Endodermal cell (in vitro differentiated cells): ENCODE results near the gene ST7. TPM values are rescaled to one million over a fixed set of nuclear protein-coding genes. Genes with fewer than 3 reads are reported as not detected.

Experiments used
- DNase-seq: peaks from one replicate; pipeline ENCODE4 v3.0.0-alpha.2; 2017
- H3K27ac ChIP-seq: 2 replicates; pipeline ENCODE4 v1.5.1; 2013; ENCODE audit warnings: mild to moderate bottlenecking, low read depth, low read length, moderate library complexity
- H3K27me3 ChIP-seq: 2 replicates; pipeline ENCODE4 v1.6.1; 2013; ENCODE audit warnings: mild to moderate bottlenecking, low read length, moderate library complexity; ENCODE audit not compliant: insufficient read depth, control insufficient read depth, poor library complexity, severe bottlenecking
- H3K36me3 ChIP-seq: 2 replicates; pipeline ENCODE4 v1.7.0; 2013; ENCODE audit warnings: mild to moderate bottlenecking, low read length, moderate library complexity; ENCODE audit not compliant: control insufficient read depth, insufficient read depth
- H3K4me1 ChIP-seq: one replicate; pipeline ENCODE4 v1.7.0; 2013; ENCODE audit warnings: low read length; ENCODE audit not compliant: control insufficient read depth, insufficient read depth
- H3K4me3 ChIP-seq: 2 replicates; pipeline ENCODE4 v1.5.1; 2013; ENCODE audit warnings: mild to moderate bottlenecking, low read length, moderate library complexity
- H3K9ac ChIP-seq: 2 replicates; pipeline ENCODE4 v1.6.1; 2013; ENCODE audit warnings: mild to moderate bottlenecking, low read length, moderate library complexity; ENCODE audit not compliant: poor library complexity, severe bottlenecking; ENCODE audit errors: extremely low read depth
- H3K9me3 ChIP-seq: 2 replicates; pipeline ENCODE4 v1.6.1; 2013; ENCODE audit warnings: mild to moderate bottlenecking, low read length, moderate library complexity; ENCODE audit not compliant: control insufficient read depth
- H3K27ac Mint-ChIP-seq: 2 replicates; pipeline ENCODE4 v1.8.0; 2020; ENCODE audit warnings: mixed read lengths
- H3K27me3 Mint-ChIP-seq: 2 replicates; pipeline ENCODE4 v1.8.0; 2021; ENCODE audit warnings: mild to moderate bottlenecking, mixed read lengths; ENCODE audit not compliant: insufficient read depth
- H3K36me3 Mint-ChIP-seq: 2 replicates; pipeline ENCODE4 v1.8.0; 2020; ENCODE audit warnings: low read depth, mixed read lengths
- H3K4me1 Mint-ChIP-seq: 2 replicates; pipeline ENCODE4 v1.8.0; 2020; ENCODE audit warnings: mixed read lengths
- H3K4me3 Mint-ChIP-seq: 2 replicates; pipeline ENCODE4 v1.8.0; 2020; ENCODE audit warnings: mild to moderate bottlenecking, moderate library complexity, mixed read lengths
- H3K9me3 Mint-ChIP-seq: 2 replicates; pipeline ENCODE4 v1.8.0; 2020; ENCODE audit warnings: mild to moderate bottlenecking, mixed read lengths
- WGBS, 2 experiments: methylation state at CpG; one replicate each; pipeline versions ENCODE4 v1.1.5 to v1.1.7; 2013; ENCODE audit warnings: missing lambda C conversion rate in 2 of 2, mixed read lengths in 1 of 2; ENCODE audit not compliant: insufficient coverage in 1 of 2, insufficient read length in 1 of 2; 5-methylcytosine and 5-hydroxymethylcytosine counted together
- total RNA-seq, 2 donors: library from RNA; stranded (reverse); fragmentation: NEBNext Ultra II Directional in 1 of 2; extraction: Animal tissue kit (Norgen Biotek cat#: 25700) in 1 of 2; gene quantifications; 2 replicates in 1 of 2; 3 replicates in 1 of 2; pipeline ENCODE4 v1.2.1, GENCODE V29; 2021
- TF ChIP-seq, protein P1 (sequence below): fragments of 200-600 bp; sonication (generic); conservative IDR thresholded peaks from 2 replicates; pipeline ENCODE4 v1.5.0; 2021; ENCODE audit warnings: antibody characterized with exemption, mild to moderate bottlenecking

Gene ST7
- total RNA-seq, 2 donors from 2014 or later, result 6.4 to 8.9 TPM

DNA sequence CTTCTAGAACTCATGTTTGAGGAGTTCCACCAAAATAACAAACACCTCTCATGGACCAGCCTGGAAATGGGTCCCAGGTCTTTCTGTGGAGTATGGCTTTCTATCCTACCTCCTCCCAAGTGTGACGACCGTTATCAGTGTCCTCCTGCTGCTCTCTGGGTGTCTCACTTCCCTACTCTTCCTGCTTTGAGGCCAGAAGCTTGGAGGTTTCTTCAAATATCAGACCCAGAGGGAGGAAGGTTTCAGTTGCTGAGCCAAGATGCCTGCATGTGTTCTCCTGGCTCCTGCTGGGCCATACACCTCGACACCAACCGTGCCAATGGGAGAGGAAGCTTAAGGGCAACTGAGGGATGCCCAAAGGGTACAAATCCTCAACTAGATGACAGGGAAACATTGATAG lies 255.0 kb downstream of the ST7 start:
- 87 to 93% methylated on average over 3 to 4 of the region's 4 CpGs for WGBS, 2 experiments
- TF ChIP-seq, protein P1, sequence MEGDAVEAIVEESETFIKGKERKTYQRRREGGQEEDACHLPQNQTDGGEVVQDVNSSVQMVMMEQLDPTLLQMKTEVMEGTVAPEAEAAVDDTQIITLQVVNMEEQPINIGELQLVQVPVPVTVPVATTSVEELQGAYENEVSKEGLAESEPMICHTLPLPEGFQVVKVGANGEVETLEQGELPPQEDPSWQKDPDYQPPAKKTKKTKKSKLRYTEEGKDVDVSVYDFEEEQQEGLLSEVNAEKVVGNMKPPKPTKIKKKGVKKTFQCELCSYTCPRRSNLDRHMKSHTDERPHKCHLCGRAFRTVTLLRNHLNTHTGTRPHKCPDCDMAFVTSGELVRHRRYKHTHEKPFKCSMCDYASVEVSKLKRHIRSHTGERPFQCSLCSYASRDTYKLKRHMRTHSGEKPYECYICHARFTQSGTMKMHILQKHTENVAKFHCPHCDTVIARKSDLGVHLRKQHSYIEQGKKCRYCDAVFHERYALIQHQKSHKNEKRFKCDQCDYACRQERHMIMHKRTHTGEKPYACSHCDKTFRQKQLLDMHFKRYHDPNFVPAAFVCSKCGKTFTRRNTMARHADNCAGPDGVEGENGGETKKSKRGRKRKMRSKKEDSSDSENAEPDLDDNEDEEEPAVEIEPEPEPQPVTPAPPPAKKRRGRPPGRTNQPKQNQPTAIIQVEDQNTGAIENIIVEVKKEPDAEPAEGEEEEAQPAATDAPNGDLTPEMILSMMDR, result no peak
- DNase-seq, result no peak
- Mint-ChIP-seq H3K4me1 (peaks cover 10% of the 10 kb centered on the region), H3K4me3 (no peak overlapping the region), H3K27me3 (no peaks in the 10 kb centered on the region), H3K27ac (no peak overlapping the region), H3K9me3 (no peaks in the 10 kb centered on the region), H3K36me3 (no peaks in the 10 kb centered on the region)
- Histone ChIP-seq H3K4me3 (no peak overlapping the region), H3K27me3 (no peaks in the 10 kb centered on the region), H3K9me3 (no peaks in the 10 kb centered on the region), H3K27ac (no peak overlapping the region), H3K9ac (no peak overlapping the region), H3K36me3 (no peaks in the 10 kb centered on the region), H3K4me1 (no peaks in the 10 kb centered on the region)

DNA sequence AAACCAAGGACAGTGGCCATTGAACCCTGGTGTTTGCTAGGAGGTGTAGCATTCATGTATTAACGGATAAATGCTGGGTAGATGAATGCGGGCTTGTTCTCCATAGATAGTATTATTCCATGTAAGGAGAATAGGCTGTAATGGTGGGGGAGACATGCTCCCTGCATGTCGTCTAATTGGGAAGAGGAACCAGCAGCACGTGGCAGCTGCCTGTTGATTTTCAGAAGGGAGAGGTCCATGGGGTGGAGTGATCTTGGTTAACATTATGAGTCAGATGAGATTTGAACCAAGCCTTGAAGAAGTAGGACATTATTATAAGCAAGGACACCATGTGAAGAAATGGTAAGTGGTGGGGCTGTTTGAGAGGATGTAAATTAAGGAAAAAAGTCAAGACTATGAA lies 257.1 kb downstream of the ST7 start:
- H3K4me1 ChIP-seq, result no peaks in the 10 kb centered on the region
- no peak overlapping the region for H3K4me3 Mint-ChIP-seq
- no peaks in the 10 kb centered on the region for H3K9me3 Mint-ChIP-seq
- no peak overlapping the region for H3K9ac ChIP-seq
- no peak overlapping the region for H3K27ac ChIP-seq
- no peak overlapping the region for H3K4me3 ChIP-seq
- TF ChIP-seq, protein P1, result no peak
- no peak for DNase-seq
- H3K27me3 Mint-ChIP-seq, result no peaks in the 10 kb centered on the region
- WGBS, 2 experiments, result 90 to 100% methylated on average over 4 of the region's 4 CpGs
- H3K4me1 Mint-ChIP-seq, result peaks cover 10% of the 10 kb centered on the region
- no peaks in the 10 kb centered on the region for H3K36me3 Mint-ChIP-seq
- no peaks in the 10 kb centered on the region for H3K36me3 ChIP-seq
- no peak overlapping the region for H3K27ac Mint-ChIP-seq
- H3K9me3 ChIP-seq, result no peaks in the 10 kb centered on the region
- H3K27me3 ChIP-seq, result no peaks in the 10 kb centered on the region

DNA sequence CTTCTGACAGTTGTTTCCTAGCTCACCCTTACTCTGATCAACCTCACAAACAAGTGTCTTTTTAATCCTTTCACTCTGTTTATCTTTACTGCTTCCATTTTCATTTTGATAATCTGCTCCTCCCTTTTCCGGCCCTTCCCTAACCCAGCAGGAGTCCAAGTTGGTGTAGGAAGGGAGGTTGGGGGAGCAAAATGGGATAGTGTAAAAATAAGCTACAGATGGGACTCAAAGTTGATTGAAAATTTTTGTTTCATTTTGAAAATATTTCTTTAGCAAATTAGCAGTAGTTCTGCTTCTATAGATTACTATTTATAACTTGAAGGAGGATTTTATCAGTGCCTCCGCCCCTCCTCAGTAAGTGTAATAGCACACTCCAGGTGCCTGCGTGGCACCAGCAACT lies 257.6 kb downstream of the ST7 start:
- no peaks in the 10 kb centered on the region for H3K4me1 ChIP-seq
- no peak for DNase-seq
- Mint-ChIP-seq H3K4me3 (no peak overlapping the region), H3K4me1 (peaks cover 10% of the 10 kb centered on the region), H3K9me3 (no peaks in the 10 kb centered on the region), H3K27me3 (no peaks in the 10 kb centered on the region), H3K27ac (no peak overlapping the region), H3K36me3 (no peaks in the 10 kb centered on the region)
- H3K27ac ChIP-seq, result no peak overlapping the region
- TF ChIP-seq, protein P1, result no peak
- no peaks in the 10 kb centered on the region for H3K27me3 ChIP-seq
- no peaks in the 10 kb centered on the region for H3K9me3 ChIP-seq
- no peak overlapping the region for H3K4me3 ChIP-seq
- no peaks in the 10 kb centered on the region for H3K36me3 ChIP-seq
- 88% methylated on average over 2 of the region's 3 CpGs; no CpG with 5 or more reads in 1 of the 2 experiments for WGBS, 2 experiments
- H3K9ac ChIP-seq, result no peak overlapping the region
